ENCODE measurements around the gene PNPT1. TPM values are rescaled to one million over a fixed set of nuclear protein-coding genes. Genes with fewer than 3 reads are reported as not detected.

Gene PNPT1
- total and polyA plus RNA-seq, 2 of the 13 experiments (the other 11 are each of a cell fraction or from before 2014, with no cell fraction given), result 23.4 to 61.0 TPM

- TF ChIP-seq, protein P1, sequence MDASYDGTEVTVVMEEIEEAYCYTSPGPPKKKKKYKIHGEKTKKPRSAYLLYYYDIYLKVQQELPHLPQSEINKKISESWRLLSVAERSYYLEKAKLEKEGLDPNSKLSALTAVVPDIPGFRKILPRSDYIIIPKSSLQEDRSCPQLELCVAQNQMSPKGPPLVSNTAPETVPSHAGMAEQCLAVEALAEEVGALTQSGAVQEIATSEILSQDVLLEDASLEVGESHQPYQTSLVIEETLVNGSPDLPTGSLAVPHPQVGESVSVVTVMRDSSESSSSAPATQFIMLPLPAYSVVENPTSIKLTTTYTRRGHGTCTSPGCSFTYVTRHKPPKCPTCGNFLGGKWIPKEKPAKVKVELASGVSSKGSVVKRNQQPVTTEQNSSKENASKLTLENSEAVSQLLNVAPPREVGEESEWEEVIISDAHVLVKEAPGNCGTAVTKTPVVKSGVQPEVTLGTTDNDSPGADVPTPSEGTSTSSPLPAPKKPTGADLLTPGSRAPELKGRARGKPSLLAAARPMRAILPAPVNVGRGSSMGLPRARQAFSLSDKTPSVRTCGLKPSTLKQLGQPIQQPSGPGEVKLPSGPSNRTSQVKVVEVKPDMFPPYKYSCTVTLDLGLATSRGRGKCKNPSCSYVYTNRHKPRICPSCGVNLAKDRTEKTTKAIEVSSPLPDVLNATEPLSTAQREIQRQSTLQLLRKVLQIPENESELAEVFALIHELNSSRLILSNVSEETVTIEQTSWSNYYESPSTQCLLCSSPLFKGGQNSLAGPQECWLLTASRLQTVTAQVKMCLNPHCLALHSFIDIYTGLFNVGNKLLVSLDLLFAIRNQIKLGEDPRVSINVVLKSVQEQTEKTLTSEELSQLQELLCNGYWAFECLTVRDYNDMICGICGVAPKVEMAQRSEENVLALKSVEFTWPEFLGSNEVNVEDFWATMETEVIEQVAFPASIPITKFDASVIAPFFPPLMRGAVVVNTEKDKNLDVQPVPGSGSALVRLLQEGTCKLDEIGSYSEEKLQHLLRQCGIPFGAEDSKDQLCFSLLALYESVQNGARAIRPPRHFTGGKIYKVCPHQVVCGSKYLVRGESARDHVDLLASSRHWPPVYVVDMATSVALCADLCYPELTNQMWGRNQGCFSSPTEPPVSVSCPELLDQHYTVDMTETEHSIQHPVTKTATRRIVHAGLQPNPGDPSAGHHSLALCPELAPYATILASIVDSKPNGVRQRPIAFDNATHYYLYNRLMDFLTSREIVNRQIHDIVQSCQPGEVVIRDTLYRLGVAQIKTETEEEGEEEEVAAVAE (CRISPR knock-in tag; IDR thresholded peaks at IDR 0.05; ENCODE audit: borderline replicate concordance), result no peak
- no peak for TF ChIP-seq ZNF570 (CRISPR knock-in tag; IDR thresholded peaks at IDR 0.05; ENCODE audit: borderline replicate concordance)
- TF ChIP-seq, protein P2, sequence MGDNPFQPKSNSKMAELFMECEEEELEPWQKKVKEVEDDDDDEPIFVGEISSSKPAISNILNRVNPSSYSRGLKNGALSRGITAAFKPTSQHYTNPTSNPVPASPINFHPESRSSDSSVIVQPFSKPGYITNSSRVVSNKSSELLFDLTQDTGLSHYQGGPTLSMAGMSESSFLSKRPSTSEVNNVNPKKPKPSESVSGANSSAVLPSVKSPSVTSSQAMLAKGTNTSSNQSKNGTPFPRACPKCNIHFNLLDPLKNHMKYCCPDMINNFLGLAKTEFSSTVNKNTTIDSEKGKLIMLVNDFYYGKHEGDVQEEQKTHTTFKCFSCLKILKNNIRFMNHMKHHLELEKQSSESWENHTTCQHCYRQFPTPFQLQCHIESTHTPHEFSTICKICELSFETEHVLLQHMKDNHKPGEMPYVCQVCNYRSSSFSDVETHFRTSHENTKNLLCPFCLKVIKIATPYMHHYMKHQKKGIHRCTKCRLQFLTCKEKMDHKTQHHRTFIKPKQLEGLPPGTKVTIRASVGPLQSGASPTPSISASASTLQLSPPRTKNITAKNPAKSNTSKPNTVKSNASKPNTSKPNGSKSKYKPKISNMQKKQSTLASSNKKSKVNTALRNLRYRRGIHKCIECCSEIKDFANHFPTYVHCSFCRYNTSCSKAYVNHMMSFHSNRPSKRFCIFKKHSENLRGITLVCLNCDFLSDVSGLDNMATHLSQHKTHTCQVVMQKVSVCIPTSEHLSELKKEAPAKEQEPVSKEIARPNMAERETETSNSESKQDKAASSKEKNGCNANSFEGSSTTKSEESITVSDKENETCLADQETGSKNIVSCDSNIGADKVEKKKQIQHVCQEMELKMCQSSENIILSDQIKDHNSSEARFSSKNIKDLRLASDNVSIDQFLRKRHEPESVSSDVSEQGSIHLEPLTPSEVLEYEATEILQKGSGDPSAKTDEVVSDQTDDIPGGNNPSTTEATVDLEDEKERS (CRISPR knock-in tag; IDR thresholded peaks at IDR 0.05), result 0 out of 2 replicates have a peak, but pooled peaks have one; percentile 54
- TF ChIP-seq SOX6 (IDR thresholded peaks at IDR 0.05), result no peak
- no peak for TF ChIP-seq SOX6 (CRISPR knock-in tag; IDR thresholded peaks at IDR 0.05)
- TF ChIP-seq PLSCR1 (CRISPR knock-in tag; IDR thresholded peaks at IDR 0.05; ENCODE audit: borderline replicate concordance), result no peak
- TF ChIP-seq GABPA (IDR thresholded peaks at IDR 0.05; ENCODE audit: low read depth, low read length), result peak; percentile 24; the same call in 1 of the 2 replicates
- TF ChIP-seq GABPA (CRISPR knock-in tag; IDR thresholded peaks at IDR 0.05; ENCODE audit: low read depth), result peak; percentile 55
- no peak for TF ChIP-seq RFX3 (CRISPR knock-in tag; IDR thresholded peaks at IDR 0.05)
- no peak for TF ChIP-seq ZNF670 (CRISPR knock-in tag; IDR thresholded peaks at IDR 0.05; ENCODE audit: borderline replicate concordance)
Measured at GRCh38 chr2:55618275-55619055, 75.2 kb downstream of the PNPT1 start (continued).
